GM19324 (cell line): Measurements from ENCODE around the gene TSPAN10.
A peak's percentile ranks its signal among the peaks of the same experiment; 100 is the strongest.
"Not testable (repeated sequence)": the region's sequence is repeated elsewhere in the genome, so short reads cannot be mapped to it uniquely, and the experiment has no call there.

ENCODE experiments used
- ATAC-seq: cut with Tn5 transposase; IDR thresholded peaks from one replicate; pipeline ENCODE4 v1.9.1; 2021; ENCODE audit warnings: mild to moderate bottlenecking, moderate library complexity; ENCODE audit not compliant: unreplicated experiment, low FRiP score

Gene TSPAN10

DNA sequence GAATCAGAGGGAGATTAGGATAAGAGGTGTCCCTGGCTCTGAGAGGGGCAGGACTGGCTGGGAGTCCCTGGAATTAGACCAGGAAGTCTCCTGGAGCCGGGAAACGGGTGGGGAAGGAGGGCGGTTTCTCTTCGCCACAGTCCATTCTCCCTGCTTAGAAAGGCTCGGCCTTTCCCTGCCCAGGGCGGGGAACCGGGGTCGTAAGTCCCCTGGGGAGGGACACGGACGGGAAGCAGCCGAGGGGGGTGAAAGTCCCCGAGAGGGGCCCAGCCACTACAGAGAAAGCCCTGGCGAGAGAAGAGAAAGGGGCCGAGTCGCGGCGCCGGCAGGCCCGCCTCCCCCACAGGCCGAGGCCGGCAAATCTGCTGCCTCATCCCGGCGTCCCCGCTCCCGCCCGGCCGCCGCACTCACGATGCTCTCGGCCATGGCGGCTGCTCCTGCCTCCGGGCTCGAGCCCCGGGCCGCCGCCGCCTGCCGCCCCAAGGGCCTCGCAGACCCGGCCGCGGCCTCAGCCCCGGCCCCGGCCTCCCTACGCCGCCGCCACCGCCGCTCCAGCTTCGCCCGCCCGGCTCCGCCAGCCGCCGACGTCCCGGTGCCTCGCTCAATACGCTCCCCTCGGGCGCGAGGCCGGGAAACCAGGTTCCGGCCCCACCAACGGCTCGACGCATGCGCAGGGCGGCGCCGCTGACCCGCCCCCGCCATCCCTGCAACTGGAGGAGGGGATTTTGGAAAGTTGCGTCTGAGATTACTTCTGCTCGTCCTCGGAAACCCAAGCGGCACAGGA, at the start of gene TSPAN10, which contains the start of gene NPLOC4:
TSPAN10 (plus strand) TSS at position 692 of the 784 bp plus-strand sequence. CDS start 5,217 bp downstream, outside the sequence.
NPLOC4 (minus strand) TSS at position 608 of the 784 bp plus-strand sequence; CDS start at position 426, 182 bp downstream.
- peak; percentile 89 for ATAC-seq

DNA sequence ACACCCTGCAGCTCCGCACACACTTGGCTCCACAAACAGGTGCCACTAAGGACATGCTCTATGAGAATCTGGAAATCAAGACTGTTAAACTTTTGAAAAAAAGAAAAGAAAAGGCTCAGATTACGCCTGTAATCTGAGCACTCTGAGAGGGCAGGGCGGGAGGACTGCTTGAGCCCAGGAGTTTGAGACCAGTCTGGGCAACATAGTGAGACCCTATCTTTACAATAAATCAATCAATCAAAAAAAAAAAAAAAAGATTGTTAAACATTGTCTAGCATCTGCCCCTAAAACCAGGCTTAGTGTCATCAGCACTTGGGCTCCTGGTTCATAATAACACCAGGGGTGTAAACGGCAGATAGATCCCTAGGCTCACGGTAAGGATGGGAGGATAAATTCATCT, 47.4 kb upstream of the TSPAN10 start:
- ATAC-seq: no peak

GRCh38 chr17:81590121-81590520, 46.9 kb upstream of the TSPAN10 start:
- ATAC-seq: no peak

- ATAC-seq: no peak
Observed at GRCh38 chr17:81591971-81592370, 45.0 kb upstream of the TSPAN10 start.

GRCh38 chr17:81593105-81593871, 43.7 kb upstream of the TSPAN10 start:
- no peak for ATAC-seq

DNA sequence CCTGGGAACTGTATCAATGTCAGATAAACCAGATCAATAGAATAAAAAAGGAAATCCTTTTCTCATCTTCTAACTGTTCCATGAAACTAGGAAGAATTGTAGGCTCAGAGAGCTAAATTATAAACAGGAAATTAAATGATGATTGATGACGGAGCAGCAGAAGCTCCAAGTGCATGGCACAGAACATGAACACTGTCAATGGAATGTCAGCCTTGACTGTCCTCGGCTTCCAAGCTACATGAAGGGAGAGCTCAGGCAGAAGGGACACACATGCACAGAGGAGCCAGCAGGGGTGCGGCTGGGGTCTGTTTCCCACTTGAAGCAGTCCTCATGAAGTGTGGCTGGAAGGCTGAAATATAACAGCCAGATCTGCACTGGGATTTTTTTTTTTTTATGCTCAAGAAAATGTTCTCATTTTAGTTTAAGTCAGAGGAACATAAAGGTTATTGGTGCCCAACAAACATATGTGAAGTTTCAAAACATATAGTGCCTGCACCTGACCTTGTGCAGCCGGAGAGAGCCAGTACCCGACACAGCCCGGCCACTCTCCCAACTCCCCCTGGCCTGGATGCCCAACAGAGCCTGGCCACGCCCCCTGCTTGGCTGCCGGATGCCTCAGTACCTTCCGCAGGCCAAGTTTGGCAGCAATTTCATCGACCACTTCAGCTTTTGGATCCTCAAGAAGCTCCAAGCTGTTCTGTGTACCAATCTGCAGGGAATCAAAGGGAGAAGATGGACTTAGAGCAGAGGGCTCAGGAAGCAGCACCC, 37.1 kb upstream of the TSPAN10 start:
- no peak for ATAC-seq

DNA sequence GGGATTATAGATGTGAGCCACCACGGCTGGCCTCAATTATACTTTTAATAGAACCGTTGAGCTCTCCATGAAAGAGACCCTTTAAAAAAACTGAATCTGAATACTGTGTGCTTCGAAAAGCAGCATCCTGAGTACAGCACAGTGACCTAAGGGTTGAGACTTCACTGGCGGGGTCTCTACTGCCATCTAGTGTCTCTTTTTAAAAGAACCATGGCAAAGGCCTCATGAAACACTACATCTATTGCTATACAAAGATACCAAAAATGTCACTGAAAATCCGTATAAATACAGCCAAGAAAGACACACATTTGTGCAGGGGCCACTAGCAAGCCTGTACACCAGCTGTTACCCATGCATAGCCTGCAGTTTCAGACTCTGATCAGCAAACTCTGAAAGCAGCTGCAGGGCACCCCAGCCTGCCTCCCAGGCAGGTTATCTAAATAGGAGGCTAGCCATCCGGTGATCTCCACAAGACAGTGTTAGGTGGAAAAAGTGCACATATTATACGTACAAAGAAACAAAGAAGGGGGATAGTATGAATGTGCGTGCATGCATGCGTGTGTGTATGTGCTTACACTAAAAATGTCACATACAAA, 35.4 kb upstream of the TSPAN10 start:
- no peak for ATAC-seq

DNA sequence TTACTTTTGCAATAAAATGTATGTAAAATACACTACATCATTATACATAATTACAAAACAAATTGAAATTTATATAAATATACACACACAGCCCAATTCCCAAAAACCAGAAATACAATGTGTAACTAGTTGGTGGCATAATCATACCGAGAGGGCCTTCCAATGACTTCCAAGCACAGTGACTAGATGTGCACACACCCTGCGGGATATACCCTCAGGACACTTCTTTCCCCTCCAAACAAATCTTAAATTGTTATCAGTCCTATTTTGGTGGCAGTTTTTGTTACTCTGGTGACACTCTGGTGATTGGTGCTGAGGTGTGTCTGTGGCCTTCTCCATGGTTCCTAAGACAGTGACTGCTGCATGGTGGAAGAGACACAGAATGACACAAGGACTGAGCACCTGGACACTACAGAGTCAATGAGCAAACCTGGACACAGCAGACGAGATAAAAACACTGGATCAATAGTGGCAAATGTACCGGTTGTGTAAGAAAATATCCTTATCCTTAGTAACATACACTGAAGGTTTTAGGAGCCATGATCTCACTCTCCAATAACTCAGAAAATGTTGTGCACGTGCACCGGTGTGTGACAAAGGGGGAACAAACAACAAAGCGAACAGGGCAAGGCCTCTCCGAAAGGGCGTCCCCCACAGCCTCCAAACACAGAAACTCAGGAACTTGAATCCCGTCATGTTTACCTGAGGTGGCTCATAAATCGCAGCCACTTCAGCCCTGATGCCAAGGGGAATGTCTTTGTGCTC, 33.0 kb upstream of the TSPAN10 start:
- ATAC-seq: no peak

- no peak for ATAC-seq
Observed at GRCh38 chr17:81607431-81607830, 29.6 kb upstream of the TSPAN10 start.

DNA sequence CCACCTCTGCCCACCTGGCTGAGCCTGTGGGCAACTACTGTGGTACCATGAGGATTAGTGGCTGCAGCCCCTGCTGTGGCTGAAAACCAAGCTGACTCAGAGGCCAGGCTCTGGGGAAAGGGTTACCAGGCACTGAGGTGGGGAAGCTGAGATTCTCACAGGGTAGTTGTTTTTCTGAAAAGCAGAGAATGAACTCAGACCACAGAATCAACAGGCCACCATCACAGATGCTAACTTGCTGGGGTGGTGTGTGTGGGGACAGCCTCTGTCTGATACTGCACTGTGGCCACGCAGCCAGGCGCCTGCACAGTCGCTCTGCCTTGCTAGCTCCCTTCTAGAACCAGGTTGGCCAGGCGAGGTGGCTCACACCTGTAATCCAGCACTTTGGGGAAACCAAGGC, 28.9 kb upstream of the TSPAN10 start:
- ATAC-seq: no peak

DNA sequence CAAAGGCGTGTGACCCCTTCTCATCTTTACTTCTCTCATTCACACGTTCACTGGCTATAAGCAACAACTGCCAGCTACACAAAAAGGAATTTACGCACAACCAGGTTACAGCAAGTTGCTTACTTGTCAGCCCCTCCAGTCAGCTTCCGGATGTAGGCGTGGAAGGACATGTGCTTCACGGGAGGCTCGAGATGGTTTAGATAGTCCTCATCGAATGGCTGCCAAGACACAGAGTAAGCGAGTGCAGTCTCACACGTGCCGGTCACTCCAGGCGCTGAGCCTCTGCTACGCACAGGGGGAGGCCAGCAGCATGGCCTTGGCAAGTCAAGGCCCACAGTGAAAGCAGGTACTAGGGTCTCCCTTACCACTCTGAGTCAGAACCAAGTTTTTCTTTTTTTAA, 28.4 kb upstream of the TSPAN10 start:
- ATAC-seq: no peak

DNA sequence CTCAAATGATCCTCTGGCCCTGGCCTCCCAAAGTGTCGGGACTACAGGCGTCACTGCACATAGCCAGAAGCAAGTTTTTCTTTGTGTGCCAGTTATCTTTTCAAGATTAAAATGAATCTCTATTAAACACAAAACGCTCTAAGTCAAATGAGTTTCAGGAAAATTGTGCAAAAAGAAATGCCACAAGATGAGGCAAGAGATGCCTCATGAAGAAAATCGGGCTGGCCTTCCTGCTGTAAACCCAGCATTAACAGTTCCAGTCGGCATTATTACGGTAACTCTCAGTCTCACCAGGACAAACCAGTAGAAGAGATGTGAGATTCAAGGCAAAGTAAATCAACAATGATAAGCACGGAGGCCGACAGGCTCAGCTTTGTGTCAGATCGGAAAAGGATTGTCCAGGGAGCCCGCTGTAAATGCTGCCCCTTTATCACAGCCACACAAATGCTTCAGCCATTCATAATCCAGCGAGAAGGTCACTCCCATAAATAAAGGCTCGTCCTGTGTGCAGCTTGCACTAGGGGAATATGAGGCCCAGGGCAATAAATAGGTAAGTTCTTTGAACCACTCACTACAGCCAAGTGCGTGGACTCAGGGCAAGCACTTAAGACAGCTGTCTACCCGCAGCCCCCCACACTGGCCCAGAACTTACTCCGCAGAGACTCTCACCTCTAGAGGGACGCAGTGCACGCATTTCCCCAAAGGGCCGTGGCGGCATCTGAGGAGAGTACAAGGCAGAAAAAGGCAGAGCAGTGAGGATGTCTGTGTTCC, 27.3 kb upstream of the TSPAN10 start:
- no peak for ATAC-seq

DNA sequence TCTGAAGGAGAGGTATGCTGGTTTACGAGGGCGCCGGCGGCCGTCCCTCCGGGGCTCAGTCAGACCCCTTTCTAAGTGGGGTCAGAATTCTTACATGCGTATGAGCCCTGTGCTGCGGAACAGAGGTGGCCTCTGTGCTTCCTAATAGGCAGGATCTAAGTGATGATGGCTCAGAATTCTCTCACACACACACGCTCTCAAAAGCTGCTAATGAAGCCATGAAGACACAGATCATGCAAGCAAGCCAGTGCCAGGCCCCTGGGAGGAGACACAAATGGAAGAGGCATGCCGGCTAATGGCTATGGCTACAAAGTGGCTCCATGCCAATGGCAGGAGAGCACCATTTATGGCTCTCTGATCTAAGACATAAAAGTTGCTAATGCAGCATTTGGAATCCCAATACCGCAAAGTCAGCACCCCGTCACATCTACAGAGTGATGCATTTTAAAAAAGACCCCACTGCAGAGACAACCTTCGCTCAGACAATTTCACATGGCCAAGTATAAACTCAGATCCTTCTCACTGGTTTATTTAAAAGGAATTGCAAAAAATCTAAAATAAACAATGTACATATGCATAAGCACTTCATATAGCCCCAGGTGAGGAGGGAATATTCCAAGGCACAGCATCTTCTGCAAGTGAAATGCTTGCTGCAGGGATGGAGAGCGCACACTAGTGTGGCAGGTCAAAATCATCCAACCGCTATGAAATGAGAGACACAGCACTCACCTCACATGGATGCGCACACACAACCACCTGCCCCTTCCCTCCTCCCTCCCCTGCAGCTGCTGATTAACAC, 24.6 kb upstream of the TSPAN10 start:
- no peak for ATAC-seq

DNA sequence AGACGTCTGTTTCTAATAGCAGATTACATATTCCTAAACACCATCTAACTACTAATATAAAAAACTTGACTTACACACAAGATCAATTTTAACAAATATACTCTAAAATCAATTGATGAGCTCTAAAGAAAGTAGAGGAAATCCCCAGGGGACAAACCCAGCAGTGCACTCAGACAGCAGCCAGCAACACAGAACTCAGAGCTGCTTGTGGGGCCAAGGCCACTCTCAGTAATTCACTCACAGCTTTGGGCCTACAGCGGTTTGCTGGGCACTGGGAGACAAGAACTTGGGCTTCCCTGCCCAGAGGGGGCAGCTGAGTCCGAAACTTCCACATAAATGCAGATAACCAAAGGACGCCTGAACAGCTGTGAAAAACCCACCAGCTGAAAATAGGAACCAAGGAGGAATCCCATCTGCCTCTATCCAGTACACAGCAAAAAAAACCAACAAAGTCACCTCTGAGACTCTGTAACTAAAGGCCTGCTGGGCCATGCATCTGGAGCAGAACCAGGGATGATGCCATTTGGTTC, 21.5 kb upstream of the TSPAN10 start:
- no peak for ATAC-seq

GRCh38 chr17:81616877-81617276, 20.1 kb upstream of the TSPAN10 start:
- no peak for ATAC-seq

GRCh38 chr17:81618307-81618706, 18.7 kb upstream of the TSPAN10 start:
- not testable (repeated sequence) for ATAC-seq

DNA sequence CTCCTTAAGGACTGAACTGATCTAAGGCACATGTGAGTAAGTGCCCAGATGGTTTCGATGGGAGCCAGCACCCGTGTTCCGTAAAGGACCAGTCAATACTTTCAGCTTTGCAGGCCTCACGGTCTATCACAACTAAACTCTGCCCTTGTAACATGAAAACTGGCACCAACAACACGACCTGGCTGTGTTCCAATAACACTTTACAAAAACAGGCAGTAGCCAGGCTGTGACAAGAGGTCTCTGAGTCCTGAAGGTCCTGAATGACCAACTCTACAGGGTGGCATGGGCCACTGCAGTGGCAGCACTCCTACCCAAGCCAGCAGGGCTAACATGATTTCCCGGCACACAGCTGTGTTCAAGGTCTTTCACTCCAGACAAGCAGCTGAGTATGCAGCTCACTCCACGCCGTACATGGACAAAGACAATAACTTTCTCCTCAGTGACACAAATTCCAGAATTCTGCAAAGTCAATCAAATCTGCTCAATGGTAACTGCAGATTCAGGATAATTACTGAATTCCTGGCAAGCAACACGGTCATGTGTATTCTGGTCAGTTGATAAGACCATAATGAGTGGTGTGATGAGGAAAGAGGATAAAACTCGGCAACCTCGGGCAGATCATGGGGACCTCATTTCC, 15.4 kb upstream of the TSPAN10 start:
- no peak for ATAC-seq

DNA sequence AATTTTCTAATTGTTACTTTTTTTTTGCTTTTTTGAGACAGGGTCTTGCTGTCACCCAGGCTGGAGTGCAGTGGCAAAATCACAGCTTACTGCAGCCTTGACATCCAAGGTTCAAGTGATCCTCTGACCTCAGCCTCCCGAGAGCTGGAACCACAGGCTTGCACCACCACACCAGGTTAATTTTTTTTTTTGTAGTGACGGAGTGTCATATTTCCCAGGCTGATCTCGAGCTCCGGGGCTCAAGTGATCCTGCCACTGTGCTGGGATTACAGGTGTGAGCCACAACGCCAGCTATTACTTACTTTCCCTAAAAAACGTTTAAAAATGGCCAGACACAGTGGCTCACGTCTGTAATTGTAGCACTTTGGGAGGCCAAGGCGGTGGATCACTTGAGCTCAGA, 6.7 kb upstream of the TSPAN10 start:
- no peak for ATAC-seq
